ENCODE measurements around the gene MARK3.

Gene MARK3

GRCh38 chr14:103388664-103389063, 3.4 kb downstream of the MARK3 start:
- Mint-ChIP-seq H3K36me3 (ENCODE audit: low read depth) (peaks cover 3% of the 10 kb centered on the region), H3K4me3 (peak overlapping the region; percentile 59 to 74 (median 61)), H3K27me3 (ENCODE audit: low read depth) (no peaks in the 10 kb centered on the region), H3K9me3 (no peaks in the 10 kb centered on the region), H3K4me1 (peaks cover 15% of the 10 kb centered on the region), H3K27ac (peak overlapping the region; percentile 49 to 64 (median 58))
- no peak for TF ChIP-seq CTCF (IDR thresholded peaks at IDR 0.05; ENCODE audit: unreplicated experiment in 3 of 3)

GRCh38 chr14:103390605-103391004, 5.4 kb downstream of the MARK3 start:
- Mint-ChIP-seq H3K27ac (peak overlapping the region in 1 of 3 experiments; percentile 19), H3K4me3 (no peak overlapping the region), H3K36me3 (ENCODE audit: low read depth) (peaks cover 3% of the 10 kb centered on the region), H3K27me3 (ENCODE audit: low read depth) (no peaks in the 10 kb centered on the region), H3K4me1 (peaks cover 30% of the 10 kb centered on the region), H3K9me3 (no peaks in the 10 kb centered on the region)
- no peak for TF ChIP-seq CTCF (IDR thresholded peaks at IDR 0.05; ENCODE audit: unreplicated experiment in 3 of 3)

GRCh38 chr14:103391048-103391447, 5.8 kb downstream of the MARK3 start:
- no peaks in the 10 kb centered on the region for H3K27me3 Mint-ChIP-seq (ENCODE audit: low read depth)
- H3K4me3 Mint-ChIP-seq = no peak overlapping the region
- H3K27ac Mint-ChIP-seq = peak overlapping the region in 1 of 3 experiments; percentile 19
- no peaks in the 10 kb centered on the region for H3K9me3 Mint-ChIP-seq
- H3K4me1 Mint-ChIP-seq = peaks cover 35% of the 10 kb centered on the region
- TF ChIP-seq CTCF (IDR thresholded peaks at IDR 0.05; ENCODE audit: unreplicated experiment in 3 of 3) = peak; percentile 57 to 81 (median 59)
- peaks cover 3% of the 10 kb centered on the region for H3K36me3 Mint-ChIP-seq (ENCODE audit: low read depth)

- no peak overlapping the region for H3K27ac Mint-ChIP-seq
- no peaks in the 10 kb centered on the region for H3K9me3 Mint-ChIP-seq
- H3K27me3 Mint-ChIP-seq (ENCODE audit: low read depth) = no peaks in the 10 kb centered on the region
- peaks cover 36% of the 10 kb centered on the region for H3K4me1 Mint-ChIP-seq
- peaks cover 3% of the 10 kb centered on the region for H3K36me3 Mint-ChIP-seq (ENCODE audit: low read depth)
- no peak overlapping the region for H3K4me3 Mint-ChIP-seq
- no peak for TF ChIP-seq CTCF (IDR thresholded peaks at IDR 0.05; ENCODE audit: unreplicated experiment in 3 of 3)
These were observed 6.9 kb downstream of the MARK3 start for GRCh38 chr14:103392106-103392505.

- Mint-ChIP-seq H3K4me1 (peaks cover 35% of the 10 kb centered on the region), H3K9me3 (no peaks in the 10 kb centered on the region), H3K27ac (no peak overlapping the region), H3K36me3 (ENCODE audit: low read depth) (peaks cover 3% of the 10 kb centered on the region), H3K27me3 (ENCODE audit: low read depth) (no peaks in the 10 kb centered on the region), H3K4me3 (no peak overlapping the region)
- TF ChIP-seq CTCF (IDR thresholded peaks at IDR 0.05; ENCODE audit: unreplicated experiment in 3 of 3) = no peak
These were observed 7.4 kb downstream of the MARK3 start for GRCh38 chr14:103392572-103392971.

GRCh38 chr14:103393070-103393469, 7.9 kb downstream of the MARK3 start:
- Mint-ChIP-seq H3K9me3 (no peaks in the 10 kb centered on the region), H3K4me3 (no peak overlapping the region), H3K27ac (no peak overlapping the region), H3K27me3 (ENCODE audit: low read depth) (no peaks in the 10 kb centered on the region), H3K36me3 (ENCODE audit: low read depth) (peaks cover 3% of the 10 kb centered on the region), H3K4me1 (peaks cover 40% of the 10 kb centered on the region)
- no peak for TF ChIP-seq CTCF (IDR thresholded peaks at IDR 0.05; ENCODE audit: unreplicated experiment in 3 of 3)

All from nephron (organoid).